ENCODE measurements around the gene SPO11.

SPO11 gene

GRCh38 chr20:57387945-57388371 lies 58.4 kb downstream of the SPO11 start:
- FAIRE-seq, result peak; percentile 86
- no peak for DNase-seq (ENCODE audit: insufficient read length, low spot score)

- FAIRE-seq (peak; percentile 49), DNase-seq (ENCODE audit: insufficient read length, low spot score) (no peak)
These were observed 59.5 kb downstream of the SPO11 start for GRCh38 chr20:57388953-57389694.

GRCh38 chr20:57389695-57390603 lies 60.3 kb downstream of the SPO11 start:
- FAIRE-seq (peak; percentile 40), DNase-seq (ENCODE audit: insufficient read length, low spot score) (no peak)

GRCh38 chr20:57390604-57391438 lies 61.2 kb downstream of the SPO11 start, which contains the start of gene RBM38:
Gene RBM38 (plus strand): TSS chr20:57391396. CDS start chr20:57391582, 186 bp downstream.
- DNase-seq (ENCODE audit: insufficient read length, low spot score) (peak; percentile 99), FAIRE-seq (peak; percentile 98)

GRCh38 chr20:57391439-57392301 lies 62.1 kb downstream of the SPO11 start:
- DNase-seq (ENCODE audit: insufficient read length, low spot score), result peak; percentile 73
- peak; percentile 42 for FAIRE-seq

GRCh38 chr20:57392512-57393271 lies 63.1 kb downstream of the SPO11 start:
- peak; percentile 94 for FAIRE-seq

More at GRCh38 chr20:57392512-57393271, 63.1 kb downstream of the SPO11 start:
- no peak for DNase-seq (ENCODE audit: insufficient read length, low spot score)
